ENCODE measurements around the gene GJA1.
"Not testable (repeated sequence)": the region's sequence is repeated elsewhere in the genome, so short reads cannot be mapped to it uniquely, and the experiment has no call there.

GJA1 gene

DNA sequence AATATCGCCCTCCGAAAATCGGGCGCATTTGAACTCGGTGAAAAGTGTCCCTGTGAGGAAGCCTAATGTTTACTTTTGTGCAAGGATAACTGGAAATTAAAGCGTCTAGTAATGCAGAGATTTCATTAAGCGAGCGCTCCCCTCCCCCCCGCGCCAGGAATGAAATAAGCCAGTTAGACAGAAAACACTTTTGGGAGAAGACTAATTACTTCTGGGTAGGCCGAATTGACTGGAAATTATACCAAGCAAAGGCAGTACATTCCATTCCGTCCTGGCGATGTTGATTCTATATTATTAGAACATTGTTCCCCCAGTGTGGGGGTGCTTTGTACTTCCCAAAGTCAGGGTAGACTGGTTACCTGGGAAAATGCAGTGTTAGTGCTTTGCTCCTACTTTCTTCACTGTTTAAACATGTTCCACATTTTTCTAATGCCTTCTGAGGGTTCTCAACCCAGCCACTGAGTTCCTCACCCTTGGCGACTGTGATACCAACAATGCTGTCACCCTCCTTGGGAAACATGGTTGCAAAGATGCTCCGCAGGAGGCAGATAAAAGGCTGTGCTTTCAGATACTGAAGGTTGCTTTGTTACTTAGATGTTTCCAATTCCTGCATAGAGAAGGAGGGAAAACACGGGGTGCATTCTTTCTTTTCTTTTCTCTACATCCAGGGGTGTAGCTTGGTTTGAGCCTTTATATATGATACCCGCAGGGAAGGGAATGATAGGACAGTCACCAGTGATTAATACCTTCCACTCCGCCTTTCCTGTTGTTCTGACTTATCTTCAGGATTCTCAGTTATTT is 2.6 kb downstream of the GJA1 start:
- no peak for DNase-seq

GRCh38 chr6:121438869-121439268 is 3.4 kb downstream of the GJA1 start:
- DNase-seq, result no peak

DNA sequence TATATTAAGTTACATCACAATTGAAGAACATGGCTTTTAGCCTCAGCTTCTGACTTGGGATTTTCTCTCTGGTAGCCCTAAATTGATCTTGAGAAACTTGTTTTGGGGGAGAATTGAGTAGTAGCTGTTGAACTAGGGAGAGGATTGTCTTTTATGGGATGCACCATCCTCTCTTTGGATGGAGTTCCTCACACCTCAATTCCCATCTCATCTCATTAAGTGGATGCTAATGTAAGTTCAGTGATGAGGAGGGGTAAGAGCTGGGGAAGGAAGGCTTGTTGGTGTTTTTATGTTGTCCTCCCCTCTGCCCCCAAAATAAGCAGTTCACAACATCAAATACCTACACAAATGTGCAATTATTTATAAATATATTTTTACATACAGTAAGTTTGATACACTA is 4.0 kb downstream of the GJA1 start:
- DNase-seq, result no peak

DNA sequence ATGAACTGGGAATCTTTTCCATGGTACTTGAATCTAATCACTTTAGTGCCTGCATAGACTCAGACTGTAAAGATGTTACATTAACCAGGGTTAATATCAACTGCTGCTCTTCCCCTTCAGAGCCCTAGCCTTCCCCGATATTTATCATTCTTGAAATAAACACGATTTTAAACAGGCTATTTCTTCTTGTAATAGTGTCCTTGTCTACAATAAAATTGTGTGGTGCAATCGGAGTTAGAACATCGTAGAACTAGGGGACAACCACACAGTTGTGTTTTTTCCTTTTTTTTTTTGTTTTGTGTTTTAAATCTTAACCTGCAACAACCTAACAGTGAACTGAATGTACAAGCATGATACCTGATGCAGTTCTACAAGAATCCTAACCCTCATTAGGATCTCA is 4.5 kb downstream of the GJA1 start:
- DNase-seq, result no peak

DNA sequence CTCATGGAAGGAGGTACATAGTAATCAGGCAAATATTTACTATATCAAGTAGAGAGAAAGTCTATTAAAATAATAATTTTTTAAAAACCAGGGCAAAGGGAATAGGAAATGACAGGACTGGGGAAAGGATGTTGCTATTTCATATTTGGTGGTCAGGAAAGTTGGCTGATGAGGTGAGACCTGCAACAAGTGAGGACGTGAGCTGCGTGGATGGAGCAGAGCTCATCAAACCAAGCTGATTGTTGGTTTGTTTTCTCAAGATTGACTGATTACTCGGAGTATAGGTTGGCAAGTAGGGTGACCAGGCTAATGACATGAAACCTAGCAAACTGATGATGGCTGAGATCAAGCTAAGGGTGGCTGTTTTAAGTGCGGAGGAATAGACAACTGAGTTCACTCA is 6.0 kb downstream of the GJA1 start:
- no peak for DNase-seq

GRCh38 chr6:121442576-121442975 is 7.1 kb downstream of the GJA1 start:
- no peak for DNase-seq

GRCh38 chr6:121443971-121444541 is 8.6 kb downstream of the GJA1 start:
- DNase-seq, result no peak

DNA sequence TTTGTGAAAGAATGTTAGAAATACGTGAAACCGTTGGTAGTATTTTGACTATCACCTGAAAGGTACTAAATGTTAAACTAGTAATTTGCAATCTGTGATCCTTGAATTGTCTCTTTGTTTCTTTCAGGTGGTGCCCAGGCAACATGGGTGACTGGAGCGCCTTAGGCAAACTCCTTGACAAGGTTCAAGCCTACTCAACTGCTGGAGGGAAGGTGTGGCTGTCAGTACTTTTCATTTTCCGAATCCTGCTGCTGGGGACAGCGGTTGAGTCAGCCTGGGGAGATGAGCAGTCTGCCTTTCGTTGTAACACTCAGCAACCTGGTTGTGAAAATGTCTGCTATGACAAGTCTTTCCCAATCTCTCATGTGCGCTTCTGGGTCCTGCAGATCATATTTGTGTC is 11.3 kb downstream of the GJA1 start:
- not testable (repeated sequence) for DNase-seq

GRCh38 chr6:121447746-121448145 is 12.3 kb downstream of the GJA1 start:
- not testable (repeated sequence) for DNase-seq

DNA sequence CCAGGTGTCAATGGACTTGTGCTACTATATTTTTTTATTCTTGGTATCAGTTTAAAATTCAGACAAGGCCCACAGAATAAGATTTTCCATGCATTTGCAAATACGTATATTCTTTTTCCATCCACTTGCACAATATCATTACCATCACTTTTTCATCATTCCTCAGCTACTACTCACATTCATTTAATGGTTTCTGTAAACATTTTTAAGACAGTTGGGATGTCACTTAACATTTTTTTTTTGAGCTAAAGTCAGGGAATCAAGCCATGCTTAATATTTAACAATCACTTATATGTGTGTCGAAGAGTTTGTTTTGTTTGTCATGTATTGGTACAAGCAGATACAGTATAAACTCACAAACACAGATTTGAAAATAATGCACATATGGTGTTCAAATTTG is 13.1 kb downstream of the GJA1 start:
- DNase-seq, result not testable (repeated sequence)

DNA sequence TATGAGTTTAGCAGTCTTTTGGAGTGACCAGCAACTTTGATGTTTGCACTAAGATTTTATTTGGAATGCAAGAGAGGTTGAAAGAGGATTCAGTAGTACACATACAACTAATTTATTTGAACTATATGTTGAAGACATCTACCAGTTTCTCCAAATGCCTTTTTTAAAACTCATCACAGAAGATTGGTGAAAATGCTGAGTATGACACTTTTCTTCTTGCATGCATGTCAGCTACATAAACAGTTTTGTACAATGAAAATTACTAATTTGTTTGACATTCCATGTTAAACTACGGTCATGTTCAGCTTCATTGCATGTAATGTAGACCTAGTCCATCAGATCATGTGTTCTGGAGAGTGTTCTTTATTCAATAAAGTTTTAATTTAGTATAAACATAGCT is 13.9 kb downstream of the GJA1 start:
- no peak for DNase-seq

DNA sequence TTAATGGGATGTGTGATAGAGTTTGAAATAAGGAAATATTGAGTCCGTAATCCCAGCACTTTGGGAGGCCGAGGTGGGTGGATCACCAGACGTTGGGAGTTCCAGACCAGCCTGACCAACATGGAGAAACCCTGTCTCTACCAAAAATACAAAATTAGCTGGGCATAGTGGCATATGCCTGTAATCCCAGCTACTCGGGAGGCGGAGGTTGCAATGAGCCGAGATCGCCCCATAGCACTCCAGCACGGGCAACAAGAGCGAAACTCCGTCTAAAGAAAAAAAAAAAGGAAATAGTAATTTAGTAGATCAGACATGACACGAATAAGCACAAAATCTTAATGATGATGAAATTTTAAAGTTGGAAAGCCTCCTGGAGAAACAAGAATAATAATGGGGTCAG is 14.8 kb downstream of the GJA1 start:
- DNase-seq, result no peak

GRCh38 chr6:121451250-121451649 is 15.8 kb downstream of the GJA1 start:
- no peak for DNase-seq

GRCh38 chr6:121453191-121453590 is 17.7 kb downstream of the GJA1 start:
- no peak for DNase-seq

GRCh38 chr6:121460170-121460569 is 24.7 kb downstream of the GJA1 start:
- DNase-seq, result no peak

DNA sequence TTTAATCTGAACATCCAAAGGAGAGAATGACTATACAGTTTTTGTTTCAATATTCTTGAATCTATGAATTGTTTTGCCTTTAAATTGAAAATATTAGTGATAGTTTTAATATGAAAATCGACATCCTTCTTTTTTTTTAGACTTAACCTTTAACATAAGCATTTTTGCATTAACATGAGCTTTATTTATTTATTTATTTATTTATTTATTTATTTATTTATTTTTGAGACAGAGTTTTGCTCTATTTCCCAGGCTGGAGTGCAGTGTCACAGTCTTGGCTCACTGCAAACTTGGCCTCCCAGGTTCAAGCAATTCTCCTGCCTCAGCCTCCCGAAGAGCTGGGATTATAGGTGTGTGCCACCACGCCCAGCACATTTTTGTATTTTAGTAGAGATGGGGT is 27.6 kb downstream of the GJA1 start:
- no peak for DNase-seq

- no peak for DNase-seq
Observed at GRCh38 chr6:121465101-121465500, 29.7 kb downstream of the GJA1 start.

DNA sequence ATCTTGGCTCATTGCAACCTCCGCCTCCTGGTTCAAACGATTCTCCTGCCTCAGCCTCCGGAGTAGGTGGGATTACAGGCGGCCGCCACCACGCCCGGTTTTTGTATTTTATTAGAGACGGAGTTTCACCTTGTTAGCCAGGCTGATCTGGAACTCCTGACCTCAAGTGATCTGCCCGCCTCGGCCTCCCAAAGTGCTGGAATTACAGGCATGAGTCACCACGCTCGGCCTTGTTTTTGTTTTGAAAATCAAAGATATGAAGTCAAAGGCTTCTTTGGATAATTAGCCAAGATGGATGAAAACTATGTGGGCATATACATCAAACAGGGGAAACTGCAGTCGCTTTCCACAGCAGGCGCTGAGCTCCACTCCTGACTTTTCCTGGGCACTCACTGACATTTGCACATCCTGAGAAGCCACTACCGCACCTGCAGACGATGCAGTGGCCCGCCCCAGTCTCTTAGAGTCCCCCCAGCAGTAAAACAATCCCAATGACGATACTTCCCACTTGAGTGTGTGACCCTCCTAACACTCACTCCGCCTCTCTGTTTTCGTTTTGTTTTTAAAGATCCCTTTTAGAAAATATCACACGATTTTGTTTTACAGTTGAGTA is 44.1 kb downstream of the GJA1 start:
- DNase-seq, result no peak

DNA sequence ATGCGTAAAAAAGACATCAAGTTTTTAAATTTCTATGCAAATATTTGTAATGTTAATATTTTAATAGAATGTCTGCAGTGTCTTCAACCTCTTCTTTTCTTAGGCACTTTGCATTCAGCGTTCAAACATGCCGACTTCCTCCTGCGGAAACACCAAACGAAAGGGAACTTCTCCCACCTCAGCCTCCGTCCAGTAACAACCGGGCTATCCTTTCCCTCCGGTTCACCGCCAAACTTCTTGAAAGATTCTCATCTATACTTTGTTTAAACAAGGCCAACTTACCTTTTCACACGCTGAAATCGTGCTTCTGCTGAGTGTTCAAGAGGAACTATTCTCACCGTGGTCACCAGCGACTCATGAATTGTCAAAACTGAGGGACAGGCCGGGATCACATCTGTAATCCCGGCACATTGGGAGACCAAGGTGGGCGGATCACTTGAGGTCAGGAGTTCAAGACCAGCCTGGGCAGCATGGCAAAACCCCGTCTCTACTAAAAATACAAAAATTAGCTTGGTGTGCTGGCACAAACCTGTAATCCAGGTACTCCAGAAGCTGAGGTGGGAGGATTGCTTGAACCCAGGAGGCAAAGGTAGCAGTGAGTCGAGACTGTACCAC is 44.8 kb downstream of the GJA1 start:
- DNase-seq, result no peak

DNA sequence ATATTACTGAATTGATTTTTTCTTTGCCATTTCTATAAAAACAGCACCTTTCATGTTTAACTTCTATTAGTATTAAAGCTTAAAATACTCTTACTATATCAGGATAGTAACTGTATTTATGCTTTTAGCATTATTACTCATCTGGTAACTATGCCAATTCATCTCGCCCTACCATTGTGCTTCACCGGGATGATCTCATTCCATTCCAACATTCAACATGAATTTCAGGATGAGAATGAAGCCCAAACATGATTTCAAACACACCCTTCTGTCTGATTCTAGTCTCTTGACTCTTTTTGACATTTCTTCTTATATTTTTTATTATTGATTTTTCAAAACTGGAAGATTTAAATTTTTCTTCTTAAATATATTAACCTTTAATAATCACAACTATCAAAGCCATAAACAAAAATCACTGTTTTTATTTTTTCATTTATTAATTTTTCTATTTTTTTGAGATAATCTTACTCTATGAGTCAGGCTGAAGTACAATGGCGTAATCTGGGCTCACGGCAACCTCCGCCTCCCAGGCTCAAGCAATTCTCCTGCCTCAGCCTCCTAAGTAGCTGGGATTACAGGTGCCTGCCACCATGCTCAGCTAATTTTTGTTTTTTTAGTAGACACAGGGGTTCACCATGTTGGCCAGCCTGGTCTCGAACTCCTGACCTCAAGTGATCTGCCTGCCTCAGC is 46.7 kb downstream of the GJA1 start:
- no peak for DNase-seq

DNA sequence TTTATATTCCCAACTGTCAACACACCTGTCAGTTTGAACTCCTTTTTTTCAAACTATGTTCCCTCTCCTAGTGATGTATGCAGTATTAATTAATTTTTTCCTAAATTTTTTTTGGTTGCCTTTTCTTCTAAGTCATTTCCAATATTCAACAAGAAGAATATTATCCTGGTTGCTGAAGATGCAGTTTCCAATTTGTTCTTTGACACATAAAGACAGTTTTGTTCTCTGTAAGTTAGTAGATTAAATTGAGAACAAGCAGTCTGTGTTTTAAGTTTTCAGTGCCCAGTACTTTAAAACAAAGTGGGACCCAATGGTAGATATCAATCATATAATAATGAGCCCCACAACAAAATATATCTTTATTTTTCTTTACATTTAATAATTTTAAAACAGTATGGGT is 47.3 kb downstream of the GJA1 start:
- DNase-seq, result no peak

DNA sequence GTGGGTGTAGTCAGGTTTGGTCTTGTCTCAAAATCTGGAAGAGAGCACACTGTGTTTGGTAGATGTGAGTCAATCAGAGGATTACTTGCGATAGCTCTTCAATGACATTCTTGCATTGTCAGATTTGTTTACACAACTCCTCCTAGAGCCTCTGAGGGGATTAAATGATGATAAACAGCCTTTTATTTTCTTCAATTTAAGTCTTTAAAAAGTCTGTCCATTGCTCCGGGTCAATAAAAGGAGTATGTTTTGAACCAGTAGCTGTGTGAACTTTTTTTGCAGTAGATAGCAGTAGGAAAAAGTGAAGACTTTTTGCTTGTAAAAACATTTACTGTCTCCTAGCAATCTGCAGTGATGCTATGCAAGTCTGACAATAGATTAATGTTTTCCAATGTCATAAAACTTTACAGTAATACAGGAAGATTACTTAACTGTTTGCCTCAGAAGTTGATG is 49.9 kb downstream of the GJA1 start:
- no peak for DNase-seq

GRCh38 chr6:121491576-121491975 is 56.1 kb downstream of the GJA1 start:
- DNase-seq, result no peak

Measured in activated CD4-positive, alpha-beta T cell treated with anti-CD3 and anti-CD28 coated beads for 48 hours (primary cell).